ENCODE results near the gene ANKRD40CL.

DNA sequence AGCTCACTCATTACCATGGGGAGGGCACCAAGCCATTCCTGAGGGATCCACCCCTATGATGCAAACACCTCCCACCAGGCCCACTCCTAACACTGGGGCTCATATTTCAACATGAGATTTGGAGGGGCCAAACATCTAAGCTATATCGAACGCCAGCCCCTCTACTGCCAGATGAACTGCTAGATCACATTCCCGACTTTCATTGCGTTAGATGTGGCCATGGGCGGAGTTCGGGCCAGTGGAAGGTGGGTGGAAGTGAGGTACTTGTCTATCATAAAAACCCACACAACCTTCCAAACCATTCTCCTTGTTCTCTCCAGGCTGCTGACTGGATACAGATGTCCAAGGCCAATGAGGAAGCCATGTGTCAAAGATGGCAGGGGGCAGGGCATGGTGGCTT lies 27.0 kb upstream of the ANKRD40CL start:
- TF ChIP-seq POLR2A (IDR thresholded peaks at IDR 0.05) = no peak
- TF ChIP-seq, protein P1, sequence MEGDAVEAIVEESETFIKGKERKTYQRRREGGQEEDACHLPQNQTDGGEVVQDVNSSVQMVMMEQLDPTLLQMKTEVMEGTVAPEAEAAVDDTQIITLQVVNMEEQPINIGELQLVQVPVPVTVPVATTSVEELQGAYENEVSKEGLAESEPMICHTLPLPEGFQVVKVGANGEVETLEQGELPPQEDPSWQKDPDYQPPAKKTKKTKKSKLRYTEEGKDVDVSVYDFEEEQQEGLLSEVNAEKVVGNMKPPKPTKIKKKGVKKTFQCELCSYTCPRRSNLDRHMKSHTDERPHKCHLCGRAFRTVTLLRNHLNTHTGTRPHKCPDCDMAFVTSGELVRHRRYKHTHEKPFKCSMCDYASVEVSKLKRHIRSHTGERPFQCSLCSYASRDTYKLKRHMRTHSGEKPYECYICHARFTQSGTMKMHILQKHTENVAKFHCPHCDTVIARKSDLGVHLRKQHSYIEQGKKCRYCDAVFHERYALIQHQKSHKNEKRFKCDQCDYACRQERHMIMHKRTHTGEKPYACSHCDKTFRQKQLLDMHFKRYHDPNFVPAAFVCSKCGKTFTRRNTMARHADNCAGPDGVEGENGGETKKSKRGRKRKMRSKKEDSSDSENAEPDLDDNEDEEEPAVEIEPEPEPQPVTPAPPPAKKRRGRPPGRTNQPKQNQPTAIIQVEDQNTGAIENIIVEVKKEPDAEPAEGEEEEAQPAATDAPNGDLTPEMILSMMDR (IDR thresholded peaks at IDR 0.05 in 8 of 11, conservative IDR thresholded peaks at IDR 0.05 in 3 of 11) = no peak
- TF ChIP-seq POLR2AphosphoS5 (IDR thresholded peaks at IDR 0.05) = no peak
